ENCODE measurements around the gene GAK.

GAK gene

GRCh38 chr4:957581-958313, 25.6 kb upstream of the GAK start:
- H3K4me3 ChIP-seq (ENCODE audit: low read depth, low read length): no peak overlapping the region
- TF ChIP-seq MYC (IDR thresholded peaks at IDR 0.05; ENCODE audit: low read depth, low read length) (no peak), POLR2A (IDR thresholded peaks at IDR 0.05; ENCODE audit: extremely low read depth, insufficient read length) (no peak)

GRCh38 chr4:957231-957580, 25.1 kb upstream of the GAK start:
- TF ChIP-seq MAX (IDR thresholded peaks at IDR 0.05; ENCODE audit: low read depth, low read length): no peak
- TF ChIP-seq POLR2A (IDR thresholded peaks at IDR 0.05; ENCODE audit: extremely low read depth, insufficient read length): no peak
- no peak overlapping the region for H3K4me3 ChIP-seq (ENCODE audit: low read depth, low read length)
- no peak for DNase-seq (ENCODE audit: low read depth)

More at GRCh38 chr4:957581-958313, 25.6 kb upstream of the GAK start:
- DNase-seq (ENCODE audit: low read depth): no peak

- no peak for TF ChIP-seq MYC (IDR thresholded peaks at IDR 0.05; ENCODE audit: low read depth, low read length)
- TF ChIP-seq CTCF (IDR thresholded peaks at IDR 0.05; ENCODE audit: low read depth, low read length): no peak
- no peak for TF ChIP-seq MAX (IDR thresholded peaks at IDR 0.05; ENCODE audit: low read depth, low read length)
- TF ChIP-seq POLR2A (IDR thresholded peaks at IDR 0.05; ENCODE audit: extremely low read depth, insufficient read length): no peak
- DNase-seq (ENCODE audit: low read depth): no peak
- H3K4me3 ChIP-seq (ENCODE audit: low read depth, low read length): no peak overlapping the region
Observed at GRCh38 chr4:956531-957230, 24.6 kb upstream of the GAK start.

- no peak for DNase-seq (ENCODE audit: low read depth)
Observed at GRCh38 chr4:955931-956381, 23.8 kb upstream of the GAK start.

GRCh38 chr4:955161-955921, 23.2 kb upstream of the GAK start:
- no peak for DNase-seq (ENCODE audit: low read depth)
- TF ChIP-seq MYC (IDR thresholded peaks at IDR 0.05; ENCODE audit: low read depth, low read length): no peak
- no peak for TF ChIP-seq POLR2A (IDR thresholded peaks at IDR 0.05; ENCODE audit: extremely low read depth, insufficient read length)
- no peak for TF ChIP-seq MAX (IDR thresholded peaks at IDR 0.05; ENCODE audit: low read depth, low read length)
- no peak for TF ChIP-seq CTCF (IDR thresholded peaks at IDR 0.05; ENCODE audit: low read depth, low read length)
- H3K4me3 ChIP-seq (ENCODE audit: low read depth, low read length): no peak overlapping the region

More at GRCh38 chr4:955931-956381, 23.8 kb upstream of the GAK start:
- no peak overlapping the region for H3K4me3 ChIP-seq (ENCODE audit: low read depth, low read length)
- no peak for TF ChIP-seq POLR2A (IDR thresholded peaks at IDR 0.05; ENCODE audit: extremely low read depth, insufficient read length)
- no peak for TF ChIP-seq MAX (IDR thresholded peaks at IDR 0.05; ENCODE audit: low read depth, low read length)
- TF ChIP-seq MYC (IDR thresholded peaks at IDR 0.05; ENCODE audit: low read depth, low read length): no peak

GRCh38 chr4:954211-955020, 22.3 kb upstream of the GAK start:
- no peak for DNase-seq (ENCODE audit: low read depth)
- no peak for TF ChIP-seq POLR2A (IDR thresholded peaks at IDR 0.05; ENCODE audit: extremely low read depth, insufficient read length)
- TF ChIP-seq MAX (IDR thresholded peaks at IDR 0.05; ENCODE audit: low read depth, low read length): no peak
- TF ChIP-seq CTCF (IDR thresholded peaks at IDR 0.05; ENCODE audit: low read depth, low read length): no peak
- no peak for TF ChIP-seq MYC (IDR thresholded peaks at IDR 0.05; ENCODE audit: low read depth, low read length)
- H3K4me3 ChIP-seq (ENCODE audit: low read depth, low read length): no peak overlapping the region

All from NB4 (cell line).